K562 (cell line): ENCODE measurements around the gene TRDN. TPM values are rescaled to one million over a fixed set of nuclear protein-coding genes. Genes with fewer than 3 reads are reported as not detected.

Source experiments
- ATAC-seq: fragments of 200-7000 bp; cut with Tn5 transposase; 3 replicates; pipeline ENCODE4 v1.9.1; 2020; ENCODE audit warnings: moderate library complexity
- BruUV-seq: library from RNA; stranded (reverse); fragments of 400-500 nt; replicated peaks from 2 replicates; lab custom pipeline; 2021; lab: Mats Ljungman, UMichigan
- CTCF ChIA-PET: fragments of 300-600 bp; formaldehyde crosslinking; extraction: SDS; loops from one replicate; lab custom pipeline; 2021; ENCODE audit warnings: low intra/inter-chr PET ratio; lab: Yijun Ruan, JAX
- POLR2A ChIA-PET: fragments of 300-600, 350-650 bp; sonication (Branson Sonifier 250); formaldehyde crosslinking; extraction: SDS; loops from one replicate; lab custom pipeline; 2021; ENCODE audit warnings: antibody characterized with exemption, inconsistent platforms; lab: Yijun Ruan, JAX
- DNase-seq, 4 experiments: peaks; one replicate each; pipeline versions ENCODE4 v3.0.0 to v3.0.0-alpha.2; 2011 to 2018; ENCODE audit warnings: low spot score in 3 of 4, mixed read lengths in 3 of 4; ENCODE audit errors: extremely low read depth in 1 of 4
- FAIRE-seq: peaks from 2 replicates; lab custom pipeline; 2011; peaks lifted over from hg19 to GRCh38; lab: Jason Lieb, UNC
- H2AFZ ChIP-seq: 2 replicates; pipeline ENCODE4 v1.6.0; 2011; ENCODE audit warnings: low read depth, low read length, control low read depth, inconsistent platforms
- H3K27ac ChIP-seq: fragments of 200-600 bp; 3 replicates; pipeline ENCODE4 v1.8.0; 2011; ENCODE audit warnings: low read depth, mild to moderate bottlenecking, control low read depth, inconsistent platforms, low read length, moderate library complexity, mixed read lengths; ENCODE audit errors: extremely low read depth
- H3K27me3 ChIP-seq, 2 experiments: fragments of 300-600 bp in 1 of 2; 2 replicates in 1 of 2; 3 replicates in 1 of 2; pipeline versions ENCODE4 v1.6.0 to v1.8.0; 2011; ENCODE audit warnings: inconsistent platforms in 2 of 2, low read length in 2 of 2, mild to moderate bottlenecking in 1 of 2, mixed read lengths in 1 of 2, moderate library complexity in 1 of 2; ENCODE audit not compliant: control insufficient read depth in 2 of 2, insufficient read depth in 2 of 2
- H3K36me3 ChIP-seq: fragments of 300-600 bp; 3 replicates; pipeline ENCODE4 v1.8.0; 2011; ENCODE audit warnings: mild to moderate bottlenecking, low read length, inconsistent platforms; ENCODE audit not compliant: control insufficient read depth, insufficient read depth
- H3K4me1 ChIP-seq, 2 experiments: fragments of 200-600 bp in 1 of 2; replicated peaks in 1 of 2; 2 replicates in 1 of 2; 3 replicates in 1 of 2; pipeline versions ENCODE4 v1.5.1 to v1.8.0; 2011; ENCODE audit warnings: inconsistent platforms in 2 of 2, low read length in 2 of 2, mild to moderate bottlenecking in 1 of 2, mixed read lengths in 1 of 2, moderate library complexity in 1 of 2; ENCODE audit not compliant: control insufficient read depth in 2 of 2, insufficient read depth in 2 of 2
- H3K4me2 ChIP-seq: 2 replicates; pipeline ENCODE4 v1.6.1; 2011; ENCODE audit warnings: low read length, control low read depth, inconsistent platforms, mixed read lengths; ENCODE audit not compliant: insufficient read depth
- H3K4me3 ChIP-seq: fragments of 200-600 bp; sonication (generic), shearing (Covaris generic); 2 replicates; pipeline ENCODE4 v1.5.1; 2016; ENCODE audit warnings: control low read depth, inconsistent platforms
- H3K79me2 ChIP-seq: fragments of 200-600 bp; 3 replicates; pipeline ENCODE4 v1.8.0; 2011; ENCODE audit warnings: low read length, inconsistent platforms; ENCODE audit not compliant: control insufficient read depth, insufficient read depth
- H3K9ac ChIP-seq, 2 experiments: 2 replicates each; pipeline versions ENCODE4 v1.6.0 to v1.6.1; 2011; ENCODE audit warnings: low read depth in 2 of 2, low read length in 2 of 2, control low read depth in 1 of 2, inconsistent platforms in 1 of 2, mild to moderate bottlenecking in 1 of 2, mixed read lengths in 1 of 2; ENCODE audit not compliant: insufficient read depth in 1 of 2
- H3K9me1 ChIP-seq: one replicate; pipeline ENCODE4 v1.6.0; 2011; ENCODE audit warnings: inconsistent platforms, mild to moderate bottlenecking, low read length, moderate library complexity; ENCODE audit not compliant: control insufficient read depth, insufficient read depth
- H3K9me3 ChIP-seq: replicated peaks from 2 replicates; pipeline ENCODE4 v1.5.1; 2011; ENCODE audit warnings: low read depth, low read length, inconsistent platforms; ENCODE audit not compliant: control insufficient read depth, insufficient read depth
- H4K20me1 ChIP-seq: replicated peaks from 2 replicates; pipeline ENCODE4 v1.6.1; 2011; ENCODE audit warnings: low read length, inconsistent platforms, mixed read lengths; ENCODE audit not compliant: control insufficient read depth, insufficient read depth
- CBFA2T3 ChIP-seq: fragments of 450-650 bp; IDR thresholded peaks from 2 replicates; pipeline ENCODE4 v1.6.1; 2017
- DPF2 ChIP-seq: fragments of 450-650 bp; IDR thresholded peaks from 2 replicates; pipeline ENCODE4 v1.6.1; 2016
- EHMT2 ChIP-seq: fragments of 450-650 bp; IDR thresholded peaks from 2 replicates; pipeline ENCODE4 v1.6.1; 2018; ENCODE audit warnings: antibody characterized with exemption
- FOSL1 ChIP-seq: fragments of 200-800 bp; sonication (Bioruptor generic); conservative IDR thresholded peaks from 2 replicates; pipeline ENCODE4 v1.6.1; 2016; ENCODE audit warnings: missing genetic modification characterization, missing compliant biosample characterization
- FUS ChIP-seq: fragments of 200-400 bp; formaldehyde crosslinking; optimal IDR thresholded peaks from 2 replicates; pipeline ENCODE3; 2017; ENCODE audit warnings: low read depth, low read length
- JUND ChIP-seq, 2 experiments: IDR thresholded peaks; 2 replicates in 1 of 2; 3 replicates in 1 of 2; pipeline ENCODE4 v1.6.1; 2011; ENCODE audit warnings: borderline replicate concordance in 2 of 2, low read depth in 2 of 2, low read length in 2 of 2, improper control_type of control experiment in 1 of 2, missing biosample characterization in 1 of 2, missing genetic modification characterization in 1 of 2, missing genetic modification reagents in 1 of 2
- NFXL1 ChIP-seq: fragments of 450-650 bp; formaldehyde crosslinking; IDR thresholded peaks from 2 replicates; pipeline ENCODE4 v1.4.0; 2021; ENCODE audit warnings: mild to moderate bottlenecking
- NFYB ChIP-seq: IDR thresholded peaks from 2 replicates; pipeline ENCODE4 v1.6.1; 2011; ENCODE audit warnings: mild to moderate bottlenecking, moderate library complexity; ENCODE audit not compliant: insufficient read length; ENCODE audit errors: extremely low read depth
- POU5F1 ChIP-seq: fragments of 150-350 bp; IDR thresholded peaks from 2 replicates; pipeline ENCODE4 v1.6.1; 2014; ENCODE audit warnings: borderline replicate concordance, low read length, low read depth, mild to moderate bottlenecking; ENCODE audit not compliant: partially characterized antibody
- RFX7 ChIP-seq: fragments of 250-450 bp; sonication (Bioruptor Pico); IDR thresholded peaks from 2 replicates; pipeline ENCODE4 v1.5.1; 2021; ENCODE audit warnings: mild to moderate bottlenecking
- SIX5 ChIP-seq, 2 experiments: IDR thresholded peaks; 2 replicates each; pipeline ENCODE4 v1.6.1; 2011; ENCODE audit warnings: low read length in 2 of 2, borderline replicate concordance in 1 of 2, low read depth in 1 of 2, mild to moderate bottlenecking in 1 of 2, moderate library complexity in 1 of 2; ENCODE audit not compliant: insufficient read depth in 1 of 2
- TBP ChIP-seq: optimal IDR thresholded peaks from 2 replicates; pipeline ENCODE3; 2011; ENCODE audit warnings: low read depth, low read length, improper control_type of control experiment
- ZNF23 ChIP-seq: fragments of 250-450 bp; sonication (Bioruptor Pico); IDR thresholded peaks from 2 replicates; pipeline ENCODE4 v1.4.0; 2020; ENCODE audit warnings: mild to moderate bottlenecking
- in situ Hi-C: fragments of 300-500 bp; cut with MboI; formaldehyde crosslinking; loops from 4 replicates; pipeline ENCODE4 v1.15.0; 2018; ENCODE audit warnings: inconsistent platforms, mixed read lengths
- intact Hi-C: fragments of 100-400 bp; cut with micrococcal nuclease; formaldehyde crosslinking; loops from 2 replicates; pipeline ENCODE4 v1.14.2; 2022
- polyA plus RNA-seq, 8 experiments: library from polyadenylated mRNA; depleted of rRNA in 4 of 8; stranded (reverse) in 5 of 8; unstranded in 3 of 8; fragments of >200 nt; fragmentation: Nextera tagmentation in 2 of 8; fragmentation: Illumina TruSeq in 1 of 8; extraction: Ambion mirVana in 2 of 8; extraction: Trizol in 1 of 8; gene quantifications; 2 replicates each; pipeline versions ENCODE4 v1.2.1 to v1.2.3, GENCODE V29; 2011 to 2014; ENCODE audit warnings: inconsistent platforms in 1 of 8, missing spikeins in 1 of 8
- total RNA-seq, 7 experiments: library from RNA; depleted of rRNA in 6 of 7; stranded (reverse); fragments of >200 nt in 6 of 7; fragmentation: Illumina TruSeq in 2 of 7; extraction: Trizol in 2 of 7; gene quantifications; 2 replicates each; pipeline versions ENCODE4 v1.2.1 to v1.2.3, GENCODE V29; 2011 to 2021; ENCODE audit warnings: low replicate concordance in 1 of 7
- TF ChIP-seq, protein P1 (sequence below): fragments of 450-650 bp; conservative IDR thresholded peaks from 2 replicates; pipeline ENCODE4 v1.6.1; 2016; ENCODE audit warnings: missing genetic modification characterization, low read depth, mild to moderate bottlenecking, missing compliant biosample characterization, moderate library complexity
- TF ChIP-seq, protein P2 (sequence below): fragments of 250-450 bp; sonication (Bioruptor Pico); IDR thresholded peaks from 2 replicates; pipeline ENCODE4 v1.4.0; 2020
- TF ChIP-seq, protein P3 (sequence below): fragments of 450-650 bp; formaldehyde crosslinking; IDR thresholded peaks from 2 replicates; pipeline ENCODE4 v1.4.0; 2020; ENCODE audit warnings: mild to moderate bottlenecking, moderate library complexity
- TF ChIP-seq, protein P4 (sequence below), 2 experiments: fragments of 450-650 bp in 1 of 2; sonication (generic) in 1 of 2; formaldehyde crosslinking in 1 of 2; IDR thresholded peaks in 1 of 2; conservative IDR thresholded peaks in 1 of 2; 2 replicates each; pipeline versions ENCODE4 v1.6.1 to v1.8.1; 2016 to 2023; ENCODE audit warnings: mild to moderate bottlenecking in 2 of 2, moderate library complexity in 2 of 2, inconsistent platforms in 1 of 2, missing genetic modification reagents in 1 of 2

TRDN gene
- total and polyA plus RNA-seq, 9 of the 15 experiments (the other 6 are each of a cell fraction or from before 2014, with no cell fraction given), result 0.05 to 0.50 (median 0.16) TPM

DNA sequence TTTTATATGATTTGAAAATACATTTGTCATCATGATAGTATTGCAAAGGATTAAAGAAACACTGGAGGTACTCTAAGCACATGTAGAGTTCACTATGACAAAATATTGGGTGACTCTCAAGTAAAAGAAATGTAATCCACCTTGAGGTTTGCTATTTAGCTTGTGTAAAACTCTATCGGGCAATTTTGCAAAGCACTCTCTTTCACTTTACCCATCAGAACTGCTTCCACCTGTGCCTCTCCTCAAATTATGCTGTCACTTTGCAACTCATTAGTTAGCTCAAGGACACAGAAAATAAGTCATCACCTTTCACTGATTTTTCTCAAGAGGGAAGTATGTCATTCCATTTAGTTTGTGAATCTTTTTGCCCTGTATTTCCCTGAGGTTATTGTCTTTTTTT is 14.0 kb downstream of the TRDN start (continued):
- no peak for TF ChIP-seq FUS
- TF ChIP-seq, protein P1, sequence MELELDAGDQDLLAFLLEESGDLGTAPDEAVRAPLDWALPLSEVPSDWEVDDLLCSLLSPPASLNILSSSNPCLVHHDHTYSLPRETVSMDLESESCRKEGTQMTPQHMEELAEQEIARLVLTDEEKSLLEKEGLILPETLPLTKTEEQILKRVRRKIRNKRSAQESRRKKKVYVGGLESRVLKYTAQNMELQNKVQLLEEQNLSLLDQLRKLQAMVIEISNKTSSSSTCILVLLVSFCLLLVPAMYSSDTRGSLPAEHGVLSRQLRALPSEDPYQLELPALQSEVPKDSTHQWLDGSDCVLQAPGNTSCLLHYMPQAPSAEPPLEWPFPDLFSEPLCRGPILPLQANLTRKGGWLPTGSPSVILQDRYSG (tag), result no peak
- TF ChIP-seq, protein P2, sequence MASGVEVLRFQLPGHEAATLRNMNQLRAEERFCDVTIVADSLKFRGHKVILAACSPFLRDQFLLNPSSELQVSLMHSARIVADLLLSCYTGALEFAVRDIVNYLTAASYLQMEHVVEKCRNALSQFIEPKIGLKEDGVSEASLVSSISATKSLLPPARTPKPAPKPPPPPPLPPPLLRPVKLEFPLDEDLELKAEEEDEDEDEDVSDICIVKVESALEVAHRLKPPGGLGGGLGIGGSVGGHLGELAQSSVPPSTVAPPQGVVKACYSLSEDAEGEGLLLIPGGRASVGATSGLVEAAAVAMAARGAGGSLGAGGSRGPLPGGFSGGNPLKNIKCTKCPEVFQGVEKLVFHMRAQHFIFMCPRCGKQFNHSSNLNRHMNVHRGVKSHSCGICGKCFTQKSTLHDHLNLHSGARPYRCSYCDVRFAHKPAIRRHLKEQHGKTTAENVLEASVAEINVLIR (CRISPR knock-in tag), result no peak
- TF ChIP-seq CBFA2T3, result no peak
- TF ChIP-seq ZNF23 (CRISPR knock-in tag), result no peak
- TF ChIP-seq DPF2, result no peak
- no peak for TF ChIP-seq POU5F1

DNA sequence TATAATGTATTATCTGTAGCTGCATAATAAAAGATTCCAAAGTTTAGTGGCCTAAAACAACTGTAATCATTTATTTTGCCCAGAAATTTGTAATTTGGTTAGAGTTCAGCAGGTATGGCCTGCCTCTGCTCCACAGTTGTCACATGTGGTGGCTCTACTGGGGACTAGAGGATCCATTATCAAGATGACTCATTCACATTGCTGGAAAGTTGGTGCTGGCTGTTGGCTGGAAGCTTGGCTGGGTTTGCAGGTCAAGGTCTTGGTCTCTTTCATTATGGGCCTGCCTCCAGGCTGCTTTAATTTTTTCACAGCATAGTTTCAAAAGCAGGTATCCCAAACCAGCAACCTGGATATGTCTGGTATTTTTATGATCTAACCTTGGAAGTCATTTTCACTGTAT is 17.6 kb downstream of the TRDN start:
- H3K9me3 ChIP-seq, result no peaks in the 10 kb centered on the region
- DNase-seq (peak in 1 of 4 experiments; percentile 4), ATAC-seq (no peak), FAIRE-seq (no peak)
- no peak overlapping the region for H3K9ac ChIP-seq
- no peaks in the 10 kb centered on the region for H3K4me1 ChIP-seq
- H3K27me3 ChIP-seq, result no peaks in the 10 kb centered on the region
- in situ Hi-C loops, result no loop called here
- H3K79me2 ChIP-seq, result no peaks in the 10 kb centered on the region
- H3K36me3 ChIP-seq, result no peaks in the 10 kb centered on the region
- H3K4me3 ChIP-seq, result no peak overlapping the region
- no TSS peak for BruUV-seq
- no peak overlapping the region for H3K4me2 ChIP-seq
- no peaks in the 10 kb centered on the region for H4K20me1 ChIP-seq
- intact Hi-C loops, result no loop called here
- no peaks in the 10 kb centered on the region for H3K9me1 ChIP-seq
- H3K27ac ChIP-seq, result no peak overlapping the region
- H2AFZ ChIP-seq, result no peak overlapping the region; the same call in 1 of the 2 replicates
- CTCF ChIA-PET, result no interaction called here
- POLR2A ChIA-PET, result interaction anchor here (1.5 kb wide), 1 partner anchor 10 kb away, joined by 3 read pairs; no protein-coding TSS in a partner anchor
- TF ChIP-seq EHMT2 (0 out of 2 replicates have a peak, but pooled peaks have one; percentile 27), TBP (no peak), NFYB (no peak), FOSL1 (0 out of 2 replicates have a peak, but pooled peaks have one; percentile 20), NFXL1 (CRISPR knock-in tag) (no peak), RFX7 (CRISPR knock-in tag) (no peak), JUND (IDR thresholded peaks at IDR 0.05; ENCODE audit: borderline replicate concordance, low read depth, low read length) (peak; percentile 49; the same call in 1 of the 2 replicates), JUND (tag; IDR thresholded peaks at IDR 0.05; ENCODE audit: borderline replicate concordance, low read depth, low read length) (peak; percentile 46; the same call in 1 of the 3 replicates), SIX5 (IDR thresholded peaks at IDR 0.05; ENCODE audit: borderline replicate concordance in 1 of 2, insufficient read depth in 1 of 2, low read depth in 1 of 2, low read length in 2 of 2) (no peak)
- TF ChIP-seq, protein P3, sequence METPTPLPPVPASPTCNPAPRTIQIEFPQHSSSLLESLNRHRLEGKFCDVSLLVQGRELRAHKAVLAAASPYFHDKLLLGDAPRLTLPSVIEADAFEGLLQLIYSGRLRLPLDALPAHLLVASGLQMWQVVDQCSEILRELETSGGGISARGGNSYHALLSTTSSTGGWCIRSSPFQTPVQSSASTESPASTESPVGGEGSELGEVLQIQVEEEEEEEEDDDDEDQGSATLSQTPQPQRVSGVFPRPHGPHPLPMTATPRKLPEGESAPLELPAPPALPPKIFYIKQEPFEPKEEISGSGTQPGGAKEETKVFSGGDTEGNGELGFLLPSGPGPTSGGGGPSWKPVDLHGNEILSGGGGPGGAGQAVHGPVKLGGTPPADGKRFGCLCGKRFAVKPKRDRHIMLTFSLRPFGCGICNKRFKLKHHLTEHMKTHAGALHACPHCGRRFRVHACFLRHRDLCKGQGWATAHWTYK, result no peak
- TF ChIP-seq, protein P4, sequence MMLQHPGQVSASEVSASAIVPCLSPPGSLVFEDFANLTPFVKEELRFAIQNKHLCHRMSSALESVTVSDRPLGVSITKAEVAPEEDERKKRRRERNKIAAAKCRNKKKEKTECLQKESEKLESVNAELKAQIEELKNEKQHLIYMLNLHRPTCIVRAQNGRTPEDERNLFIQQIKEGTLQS (IDR thresholded peaks at IDR 0.05), result peak; percentile 31
- TF ChIP-seq, protein P4 (CRISPR knock-in tag; conservative IDR thresholded peaks at IDR 0.05), result no peak
